IPS DF 6.9 (cell line): Measurements from ENCODE around the gene ROMO1.
"Not testable (repeated sequence)": the region's sequence is repeated elsewhere in the genome, so short reads cannot be mapped to it uniquely, and the experiment has no call there.

ENCODE experiments used
- DNase-seq: peaks from one replicate; pipeline ENCODE4 v3.0.0-alpha.2; 2013; ENCODE audit warnings: low read depth, low spot score
- H3K27ac ChIP-seq: one replicate; pipeline ENCODE4 v1.5.1; 2013; ENCODE audit warnings: low read length, control low read depth
- H3K27me3 ChIP-seq: 2 replicates; pipeline ENCODE4 v1.6.1; 2013; ENCODE audit warnings: mild to moderate bottlenecking, low read length; ENCODE audit not compliant: control insufficient read depth, insufficient read depth
- H3K36me3 ChIP-seq: 2 replicates; pipeline ENCODE4 v1.6.1; 2013; ENCODE audit warnings: low read length; ENCODE audit not compliant: control insufficient read depth, insufficient read depth
- H3K4me1 ChIP-seq: 2 replicates; pipeline ENCODE4 v1.6.1; 2013; ENCODE audit warnings: low read length; ENCODE audit not compliant: control insufficient read depth, insufficient read depth
- H3K4me3 ChIP-seq: 2 replicates; pipeline ENCODE4 v1.5.1; 2013; ENCODE audit warnings: mild to moderate bottlenecking, low read length
- H3K9me3 ChIP-seq: 2 replicates; pipeline ENCODE4 v1.6.1; 2013; ENCODE audit warnings: low read length, inconsistent platforms; ENCODE audit not compliant: control insufficient read depth, insufficient read depth
- WGBS: extraction: QIAGEN DNeasy Blood & Tissue Kit; methylation state at CpG from one replicate; pipeline ENCODE4 v1.1.7; 2013; ENCODE audit warnings: mixed read lengths, missing lambda C conversion rate; ENCODE audit not compliant: insufficient read length, insufficient coverage; 5-methylcytosine and 5-hydroxymethylcytosine counted together

ROMO1 gene

GRCh38 chr20:35711588-35712209 is 12.5 kb downstream of the ROMO1 start:
- no peaks in the 10 kb centered on the region for H3K9me3 ChIP-seq
- WGBS: no CpG with 5 or more reads among the region's 6 CpGs
- H3K36me3 ChIP-seq: peaks cover 27% of the 10 kb centered on the region; the same call in 1 of the 2 replicates
- DNase-seq: no peak
- H3K4me1 ChIP-seq: no peaks in the 10 kb centered on the region
- H3K27me3 ChIP-seq: no peaks in the 10 kb centered on the region
- H3K27ac ChIP-seq: no peak overlapping the region
- no peak overlapping the region for H3K4me3 ChIP-seq

- not testable (repeated sequence) for H3K27ac ChIP-seq, H3K9me3 ChIP-seq, H3K4me1 ChIP-seq, DNase-seq, H3K4me3 ChIP-seq, H3K27me3 ChIP-seq
- H3K36me3 ChIP-seq: peaks cover 30% of the 10 kb centered on the region; the same call in 1 of the 2 replicates
- no CpG with 5 or more reads among the region's 9 CpGs for WGBS
These were observed 13.9 kb downstream of the ROMO1 start for GRCh38 chr20:35713120-35713519.

- no CpG with 5 or more reads among the region's 4 CpGs for WGBS
- Histone ChIP-seq H3K9me3 (no peaks in the 10 kb centered on the region), H3K27ac (no peak overlapping the region), H3K4me1 (no peaks in the 10 kb centered on the region), H3K27me3 (no peaks in the 10 kb centered on the region), H3K4me3 (no peak overlapping the region), H3K36me3 (peaks cover 35% of the 10 kb centered on the region; the same call in 1 of the 2 replicates)
- no peak for DNase-seq
These were observed 14.9 kb downstream of the ROMO1 start for GRCh38 chr20:35714127-35714526.

DNA sequence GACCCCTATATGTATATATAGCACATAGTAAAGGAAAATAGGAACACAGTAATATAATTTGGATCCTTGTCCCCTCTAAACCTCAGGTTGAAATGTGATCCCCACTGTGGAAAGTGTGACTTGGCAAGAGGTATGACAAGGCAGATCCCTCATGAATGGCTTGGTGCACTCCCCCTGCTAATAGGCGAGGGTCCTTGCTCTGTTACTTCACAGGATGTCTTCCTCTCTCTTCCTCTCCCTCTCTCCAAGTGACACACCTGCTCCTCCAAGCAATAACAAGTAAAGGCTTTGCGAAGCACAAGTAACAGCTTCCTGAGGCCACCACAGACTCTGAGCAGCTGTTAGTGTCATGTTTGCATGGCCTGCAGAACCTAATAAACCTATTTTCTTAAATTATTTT is 16.4 kb downstream of the ROMO1 start:
- DNase-seq: no peak
- Histone ChIP-seq H3K9me3 (no peaks in the 10 kb centered on the region), H3K27ac (no peak overlapping the region), H3K27me3 (no peaks in the 10 kb centered on the region), H3K4me3 (no peak overlapping the region), H3K4me1 (no peaks in the 10 kb centered on the region), H3K36me3 (peaks cover 45% of the 10 kb centered on the region; the same call in 1 of the 2 replicates)
- WGBS: no CpG with 5 or more reads among the region's 2 CpGs

- peaks cover 48% of the 10 kb centered on the region; the same call in 1 of the 2 replicates for H3K36me3 ChIP-seq
- H3K27ac ChIP-seq: no peak overlapping the region
- H3K27me3 ChIP-seq: no peaks in the 10 kb centered on the region
- H3K9me3 ChIP-seq: no peaks in the 10 kb centered on the region
- no peak overlapping the region for H3K4me3 ChIP-seq
- DNase-seq: no peak
- no CpG with 5 or more reads among the region's 4 CpGs for WGBS
- no peaks in the 10 kb centered on the region for H3K4me1 ChIP-seq
These were observed 17.1 kb downstream of the ROMO1 start for GRCh38 chr20:35716330-35716729.

DNA sequence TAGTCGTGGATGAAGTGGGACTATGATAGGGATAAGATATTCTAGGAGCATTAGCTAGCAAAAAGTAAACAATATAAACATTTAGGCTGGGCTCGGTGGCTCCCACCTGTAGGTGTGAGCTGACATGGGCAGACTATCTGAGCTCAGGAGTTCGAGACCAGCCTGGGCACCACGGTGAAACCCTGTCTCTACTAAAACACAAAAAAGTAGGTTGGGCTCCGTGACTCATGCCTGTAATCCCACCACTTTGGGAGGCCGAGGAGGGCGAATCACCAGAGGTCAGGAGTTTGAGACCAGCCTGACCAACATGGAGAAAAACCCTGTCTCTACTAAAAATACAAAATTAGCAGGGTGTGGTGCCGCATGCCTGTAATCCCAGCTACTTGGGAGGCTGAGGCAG is 19.1 kb downstream of the ROMO1 start:
- DNase-seq, H3K27me3 ChIP-seq, H3K4me1 ChIP-seq, H3K27ac ChIP-seq, H3K4me3 ChIP-seq, H3K9me3 ChIP-seq: not testable (repeated sequence)
- H3K36me3 ChIP-seq: peaks cover 48% of the 10 kb centered on the region; the same call in 1 of the 2 replicates
- no CpG with 5 or more reads among the region's 8 CpGs for WGBS

DNA sequence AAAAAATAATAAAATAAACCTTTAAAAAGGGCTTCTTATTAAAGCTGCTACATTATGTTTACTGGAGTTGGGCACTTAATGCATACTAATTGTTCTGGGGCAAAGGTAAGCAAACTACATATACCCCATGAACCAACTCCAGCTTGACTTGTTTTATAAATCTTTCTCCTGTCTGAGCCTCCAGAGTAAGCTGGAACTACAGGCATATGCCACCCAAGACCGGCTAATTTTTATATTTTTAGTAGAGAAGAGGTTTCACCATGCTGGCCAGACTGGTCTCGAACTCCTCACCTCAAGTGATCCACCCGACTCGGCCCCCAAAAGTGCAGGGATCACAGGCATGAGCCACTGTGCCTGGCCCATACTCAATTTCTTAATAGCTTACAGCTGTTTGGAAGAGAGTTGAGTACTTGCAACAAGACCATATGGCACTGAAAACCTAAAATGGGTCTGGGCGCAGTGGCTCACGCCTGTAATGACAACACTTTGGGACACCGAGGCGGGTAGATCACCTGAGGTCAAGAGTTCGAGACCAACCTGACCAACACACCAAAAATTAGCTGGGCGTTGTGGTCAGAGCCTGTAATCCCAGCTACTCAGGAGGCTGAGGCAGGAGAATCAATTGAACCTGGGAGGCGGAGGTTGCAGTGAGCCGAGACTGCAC is 19.9 kb downstream of the ROMO1 start:
- WGBS: no CpG with 5 or more reads among the region's 12 CpGs
- Histone ChIP-seq H3K36me3 (peaks cover 49% of the 10 kb centered on the region; the same call in 1 of the 2 replicates), H3K4me1 (no peaks in the 10 kb centered on the region), H3K27ac (no peak overlapping the region), H3K27me3 (no peaks in the 10 kb centered on the region), H3K4me3 (no peak overlapping the region), H3K9me3 (no peaks in the 10 kb centered on the region)
- no peak for DNase-seq

GRCh38 chr20:35719717-35720116 is 20.5 kb downstream of the ROMO1 start:
- Histone ChIP-seq H3K27me3 (no peaks in the 10 kb centered on the region), H3K4me1 (no peaks in the 10 kb centered on the region), H3K27ac (no peak overlapping the region), H3K36me3 (peaks cover 49% of the 10 kb centered on the region; the same call in 1 of the 2 replicates), H3K4me3 (no peak overlapping the region), H3K9me3 (no peaks in the 10 kb centered on the region)
- WGBS: no CpG with 5 or more reads among the region's 8 CpGs
- no peak for DNase-seq

DNA sequence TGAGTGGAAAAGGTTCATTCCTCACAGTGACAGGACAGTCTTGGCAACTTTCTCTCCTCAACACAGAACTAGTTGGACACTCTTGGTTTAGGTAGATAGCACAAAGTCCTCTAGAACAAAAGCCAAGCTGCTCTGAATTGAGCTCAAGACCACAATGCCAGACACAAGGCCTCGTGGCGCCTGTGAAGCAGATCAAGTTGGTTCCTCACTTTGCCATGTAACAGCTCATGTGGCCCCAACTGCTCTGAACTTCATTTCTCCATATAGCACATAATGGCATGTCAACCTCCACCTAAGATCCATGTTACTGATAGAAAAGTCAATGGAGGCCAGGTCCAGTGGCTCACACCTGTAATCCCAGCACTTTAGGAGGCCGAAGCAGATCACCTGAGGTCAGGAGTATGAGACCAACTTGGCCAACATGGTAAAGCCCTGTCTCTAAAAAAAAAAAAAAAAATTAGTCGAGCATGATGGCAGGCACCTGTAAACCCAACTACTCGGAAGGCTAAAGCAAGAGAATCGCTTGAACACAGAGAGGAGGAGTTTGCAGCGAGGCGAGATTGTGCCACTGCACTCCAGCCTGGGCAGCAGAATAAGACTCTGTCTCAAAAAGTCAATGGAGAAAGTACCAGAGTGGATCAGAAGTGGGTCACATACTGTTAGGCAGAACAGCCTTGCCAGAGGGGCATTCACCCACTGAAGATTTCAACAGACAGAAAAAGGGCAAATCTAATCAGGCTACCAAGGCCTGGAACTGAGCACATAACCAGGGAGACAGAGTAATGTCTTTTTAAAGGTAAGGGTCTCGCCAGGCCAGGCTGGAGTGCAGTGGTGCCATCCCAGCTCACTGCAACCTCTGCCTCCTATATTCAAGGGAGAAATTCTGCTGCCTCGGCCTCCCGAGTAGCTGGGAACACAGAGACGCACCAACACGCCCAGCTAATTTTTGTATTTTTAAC is 21.2 kb downstream of the ROMO1 start:
- Histone ChIP-seq H3K4me3 (no peak overlapping the region), H3K27ac (no peak overlapping the region), H3K27me3 (no peaks in the 10 kb centered on the region), H3K9me3 (no peaks in the 10 kb centered on the region), H3K36me3 (peaks cover 45% of the 10 kb centered on the region; the same call in 1 of the 2 replicates), H3K4me1 (no peaks in the 10 kb centered on the region)
- no peak for DNase-seq
- no CpG with 5 or more reads among the region's 13 CpGs for WGBS

- DNase-seq: no peak
- no peaks in the 10 kb centered on the region for H3K4me1 ChIP-seq
- 100% methylated on average over 1 of the region's 3 CpGs for WGBS
- H3K27me3 ChIP-seq: no peaks in the 10 kb centered on the region
- no peak overlapping the region for H3K4me3 ChIP-seq
- H3K9me3 ChIP-seq: no peaks in the 10 kb centered on the region
- H3K36me3 ChIP-seq: peaks cover 43% of the 10 kb centered on the region; the same call in 1 of the 2 replicates
- H3K27ac ChIP-seq: no peak overlapping the region
These were observed 22.0 kb downstream of the ROMO1 start for GRCh38 chr20:35721219-35721618.
